Mesothelial cell of epicardium (in vitro differentiated cells): ENCODE data around the gene PCTP. TPM values are rescaled to one million over a fixed set of nuclear protein-coding genes. Genes with fewer than 3 reads are reported as not detected.

Source experiments
- DNase-seq, 2 experiments: peaks; one replicate each; pipeline ENCODE4 v3.0.0; 2021; ENCODE audit warnings: low spot score in 2 of 2; ENCODE audit not compliant: unreplicated experiment in 2 of 2
- H3K27ac Mint-ChIP-seq: 2 replicates; pipeline ENCODE4 v1.8.0; 2021; ENCODE audit warnings: mixed read lengths
- H3K27me3 Mint-ChIP-seq: 2 replicates; pipeline ENCODE4 v1.8.0; 2021; ENCODE audit warnings: low read depth, mixed read lengths
- H3K36me3 Mint-ChIP-seq: 2 replicates; pipeline ENCODE4 v1.8.0; 2021; ENCODE audit warnings: mixed read lengths
- H3K4me1 Mint-ChIP-seq: 2 replicates; pipeline ENCODE4 v1.8.0; 2021; ENCODE audit warnings: mixed read lengths
- H3K4me3 Mint-ChIP-seq: 2 replicates; pipeline ENCODE4 v1.8.0; 2021; ENCODE audit warnings: mild to moderate bottlenecking, moderate library complexity, mixed read lengths
- H3K9me3 Mint-ChIP-seq: 2 replicates; pipeline ENCODE4 v1.8.0; 2021; ENCODE audit warnings: mixed read lengths
- CTCF ChIP-seq: fragments of 200-600 bp; sonication (generic); IDR thresholded peaks from one replicate; pipeline ENCODE4 v1.5.0; 2021; ENCODE audit warnings: antibody characterized with exemption; ENCODE audit not compliant: unreplicated experiment
- total RNA-seq: library from RNA; stranded (reverse); gene quantifications from 3 replicates; pipeline ENCODE4 v1.2.1, GENCODE V29; 2021

Gene PCTP
- total RNA-seq, 1 donor from 2014 or later: 13.3 TPM

- TF ChIP-seq CTCF: no peak
- peaks cover 9% of the 10 kb centered on the region for H3K4me1 Mint-ChIP-seq
- no peak for DNase-seq
- peaks cover 37% of the 10 kb centered on the region for H3K36me3 Mint-ChIP-seq
- no peak overlapping the region for H3K4me3 Mint-ChIP-seq
- no peaks in the 10 kb centered on the region for H3K27me3 Mint-ChIP-seq
- H3K9me3 Mint-ChIP-seq: no peaks in the 10 kb centered on the region
- H3K27ac Mint-ChIP-seq: no peak overlapping the region
Measured at GRCh38 chr17:55776271-55776670, 25.4 kb downstream of the PCTP start.

GRCh38 chr17:55777471-55777971, 26.7 kb downstream of the PCTP start:
- H3K27ac Mint-ChIP-seq: no peak overlapping the region
- H3K4me3 Mint-ChIP-seq: no peak overlapping the region
- TF ChIP-seq CTCF: no peak
- H3K36me3 Mint-ChIP-seq: peaks cover 28% of the 10 kb centered on the region
- H3K9me3 Mint-ChIP-seq: no peaks in the 10 kb centered on the region
- no peak for DNase-seq
- H3K4me1 Mint-ChIP-seq: peaks cover 9% of the 10 kb centered on the region
- no peaks in the 10 kb centered on the region for H3K27me3 Mint-ChIP-seq

- Mint-ChIP-seq H3K4me3 (no peak overlapping the region), H3K4me1 (peaks cover 9% of the 10 kb centered on the region), H3K36me3 (peaks cover 25% of the 10 kb centered on the region), H3K9me3 (no peaks in the 10 kb centered on the region), H3K27ac (no peak overlapping the region), H3K27me3 (no peaks in the 10 kb centered on the region)
- TF ChIP-seq CTCF: no peak
- no peak for DNase-seq
Measured at GRCh38 chr17:55778389-55779118, 27.7 kb downstream of the PCTP start.

GRCh38 chr17:55783684-55784245, 32.9 kb downstream of the PCTP start:
- Mint-ChIP-seq H3K9me3 (no peaks in the 10 kb centered on the region), H3K4me1 (no peaks in the 10 kb centered on the region), H3K4me3 (no peak overlapping the region), H3K36me3 (no peaks in the 10 kb centered on the region), H3K27me3 (no peaks in the 10 kb centered on the region), H3K27ac (no peak overlapping the region)
- DNase-seq: no peak
- no peak for TF ChIP-seq CTCF

GRCh38 chr17:55784666-55785065, 33.8 kb downstream of the PCTP start:
- no peak for DNase-seq
- H3K27me3 Mint-ChIP-seq: no peaks in the 10 kb centered on the region

More at GRCh38 chr17:55784666-55785065, 33.8 kb downstream of the PCTP start:
- no peak overlapping the region for H3K27ac Mint-ChIP-seq
- no peaks in the 10 kb centered on the region for H3K4me1 Mint-ChIP-seq
- no peaks in the 10 kb centered on the region for H3K36me3 Mint-ChIP-seq
- no peak overlapping the region for H3K4me3 Mint-ChIP-seq
- TF ChIP-seq CTCF: no peak
- H3K9me3 Mint-ChIP-seq: no peaks in the 10 kb centered on the region
